Activated CD4-positive, alpha-beta T cell treated with anti-CD3 and anti-CD28 coated beads, Interleukin-2, Interleukin-6, amounts not matched to agents 100 ng/mL and 50 ng/mL, durations not matched to agents 16 hours and 8 hours (primary cell): ENCODE results near the gene SDHA.
"Not testable (repeated sequence)": the region's sequence is repeated elsewhere in the genome, so short reads cannot be mapped to it uniquely, and the experiment has no call there.

Experiments used
- DNase-seq: peaks from one replicate; pipeline ENCODE4 v3.0.0-alpha.2; 2020

The SDHA gene

DNA sequence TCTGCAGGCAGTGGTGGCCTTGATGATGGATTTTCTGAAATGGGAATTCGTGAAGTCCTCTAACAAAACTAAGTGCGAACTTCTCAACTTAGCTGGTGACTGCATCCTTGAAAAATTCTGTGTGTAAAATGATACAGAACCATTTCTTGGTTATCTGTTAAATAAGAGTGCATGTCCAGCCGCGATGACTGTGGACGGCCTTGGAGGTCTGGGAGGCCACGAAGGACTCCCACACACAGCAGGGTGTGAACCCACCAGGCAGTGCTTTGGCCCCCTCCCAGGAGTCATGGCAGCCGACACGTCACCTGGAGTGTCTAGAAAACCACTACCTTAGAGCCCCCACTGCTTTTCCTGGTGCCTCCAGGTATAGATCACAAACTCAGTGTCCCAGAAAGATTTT lies 85.6 kb downstream of the SDHA start:
- DNase-seq: not testable (repeated sequence)

- DNase-seq: no peak
Observed at GRCh38 chr5:305050-305449, 86.9 kb downstream of the SDHA start.

GRCh38 chr5:305459-305858 lies 87.3 kb downstream of the SDHA start:
- no peak for DNase-seq

DNA sequence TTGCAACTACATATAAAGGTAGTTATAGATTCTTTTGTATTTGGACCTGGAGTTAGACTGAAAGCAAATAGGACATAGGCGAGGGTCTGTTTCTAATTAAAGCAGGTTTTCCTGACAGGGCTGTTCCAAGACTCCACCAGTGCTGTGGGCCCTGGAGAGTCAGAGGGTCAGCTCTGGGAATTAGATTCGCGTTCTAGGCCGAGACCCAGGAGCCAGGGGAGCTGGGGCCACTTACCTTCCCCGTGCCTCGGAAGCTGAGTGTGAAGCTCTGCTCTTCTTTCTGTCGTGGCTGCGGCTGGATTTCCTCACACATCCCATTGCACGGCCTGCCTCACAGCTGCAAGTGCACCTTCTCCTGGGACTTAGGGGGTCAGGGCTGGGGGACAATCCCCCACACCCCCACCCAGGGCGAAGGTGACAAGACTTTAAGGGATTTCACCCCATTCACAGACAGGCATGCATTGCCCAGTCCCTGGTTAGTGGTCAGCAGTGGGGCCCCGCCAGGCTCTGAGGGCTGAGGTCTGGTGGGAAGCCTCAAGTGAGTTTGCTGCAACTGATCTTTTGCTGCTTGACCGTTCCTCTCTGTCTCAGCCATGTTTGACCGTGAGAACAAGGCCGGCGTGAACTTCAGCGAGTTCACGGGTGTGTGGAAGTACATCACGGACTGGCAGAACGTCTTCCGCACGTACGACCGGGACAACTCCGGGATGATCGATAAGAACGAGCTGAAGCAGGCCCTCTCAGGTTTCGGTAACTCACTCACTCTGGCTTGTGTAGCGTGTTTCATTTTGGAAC lies 88.1 kb downstream of the SDHA start:
- no peak for DNase-seq
